Transverse colon (tissue), 4 donors: ENCODE measurements around the gene TXNL1. TPM values are rescaled to one million over a fixed set of nuclear protein-coding genes. Genes with fewer than 3 reads are reported as not detected.

Experiments used
- DNase-seq: peaks from one replicate; pipeline ENCODE4 v3.0.0-alpha.2; 2019
- H3K27ac ChIP-seq, 4 donors: fragments of 200-600 bp; sonication (generic); 2 replicates each; pipeline ENCODE4 v1.5.1; 2016 to 2018; ENCODE audit warnings: inconsistent platforms in 4 of 4
- H3K27me3 ChIP-seq: fragments of 200-600 bp; sonication (generic); 2 replicates; pipeline ENCODE4 v1.5.1; 2017; ENCODE audit warnings: inconsistent platforms
- H3K36me3 ChIP-seq, 4 donors: fragments of 200-600 bp; sonication (generic); 2 replicates each; pipeline ENCODE4 v1.5.1; 2017 to 2019; ENCODE audit warnings: inconsistent platforms in 4 of 4
- H3K4me1 ChIP-seq, 4 donors: fragments of 200-600 bp; sonication (generic); 2 replicates each; pipeline ENCODE4 v1.5.1; 2017 to 2020; ENCODE audit warnings: inconsistent platforms in 4 of 4
- H3K4me3 ChIP-seq, 4 donors: fragments of 200-600 bp; sonication (generic); 1 replicate in 1 of 4; 2 replicates in 3 of 4; pipeline versions ENCODE4 v1.5.1 to v1.6.1; 2017 to 2019; ENCODE audit warnings: inconsistent platforms in 4 of 4
- H3K9me3 ChIP-seq, 2 donors: fragments of 200-600 bp; sonication (generic); 2 replicates each; pipeline ENCODE4 v1.5.1; 2017 to 2019; ENCODE audit warnings: inconsistent platforms in 2 of 2
- CTCF ChIP-seq, 5 experiments: fragments of 200-600 bp in 3 of 5; fragments of 450-650 bp in 2 of 5; sonication (generic) in 3 of 5; IDR thresholded peaks; 1 replicate in 2 of 5; 2 replicates in 3 of 5; pipeline ENCODE4 v1.5.1; 2016 to 2017; ENCODE audit warnings: antibody characterized with exemption in 5 of 5, inconsistent platforms in 3 of 5, mild to moderate bottlenecking in 2 of 5, moderate library complexity in 1 of 5
- EP300 ChIP-seq: sonication (generic); formaldehyde crosslinking; IDR thresholded peaks from one replicate; pipeline ENCODE4 v1.6.1; 2017; ENCODE audit warnings: antibody characterized with exemption, low read depth
- POLR2A ChIP-seq: fragments of 450-650 bp; IDR thresholded peaks from one replicate; pipeline ENCODE4 v1.6.1; 2016; ENCODE audit warnings: antibody characterized with exemption, mild to moderate bottlenecking, moderate library complexity
- POLR2AphosphoS5 ChIP-seq, 3 donors: sonication (generic); formaldehyde crosslinking; IDR thresholded peaks; one replicate each; pipeline ENCODE4 v1.6.1; 2016; ENCODE audit warnings: antibody characterized with exemption in 3 of 3
- whole genome bisulfite sequencing, 2 donors: methylation state at CpG; one replicate each; pipeline ENCODE4 v1.1.5; 2018; ENCODE audit warnings: low coverage in 1 of 2; 5-methylcytosine and 5-hydroxymethylcytosine counted together
- in situ Hi-C, 4 donors: fragments of 200-750 bp; cut with MboI; loops; one replicate each; pipeline versions ENCODE4 v1.15.0 to v1.15.1; 2017; ENCODE audit warnings: low sequenced_read_pairs in 3 of 4, low pct_ligation_motif_present in 1 of 4, low pct_unique_long_range_greater_than_20kb in 1 of 4
- intact Hi-C: fragments of 100-400 bp; cut with DNase I; formaldehyde crosslinking; loops from one replicate; pipeline ENCODE4 v1.15.1; 2023; ENCODE audit warnings: low total_unique reads
- total RNA-seq, 4 donors: library from RNA; depleted of rRNA; stranded (reverse); fragments of >200 nt; gene quantifications; one replicate each; pipeline ENCODE4 v1.1.0, GENCODE V29; 2016

The TXNL1 gene
- total RNA-seq, 4 donors from 2014 or later, result 3.0 to 42.1 (median 18.0) TPM

- H3K4me1 ChIP-seq, result no peaks in the 10 kb centered on the region
- H3K9me3 ChIP-seq, result no peaks in the 10 kb centered on the region
- no peak for DNase-seq
- H3K27ac ChIP-seq, result no peak overlapping the region
- no peaks in the 10 kb centered on the region for H3K36me3 ChIP-seq
- in situ Hi-C loops, result loop anchor here in 3 of 4 donors (25.0 kb wide), 4 partner anchors 97 to 1322 kb away; no protein-coding TSS in a partner anchor
- intact Hi-C loops, result no loop called here
- H3K4me3 ChIP-seq, result no peak overlapping the region
- no peaks in the 10 kb centered on the region for H3K27me3 ChIP-seq
- no peak for TF ChIP-seq POLR2AphosphoS5 (IDR thresholded peaks at IDR 0.05)
- no peak for TF ChIP-seq POLR2A
- no peak for TF ChIP-seq CTCF (IDR thresholded peaks at IDR 0.05)
- TF ChIP-seq EP300, result no peak
- WGBS, 2 donors, result 72 to 83% methylated on average over 4 to 6 of the region's 6 CpGs
Observed at GRCh38 chr18:56559044-56559443, 79.3 kb downstream of the TXNL1 start.

GRCh38 chr18:56556907-56557306 is 81.5 kb downstream of the TXNL1 start:
- Histone ChIP-seq H3K36me3 (no peaks in the 10 kb centered on the region), H3K4me1 (no peaks in the 10 kb centered on the region), H3K27me3 (no peaks in the 10 kb centered on the region), H3K4me3 (no peak overlapping the region), H3K27ac (no peak overlapping the region), H3K9me3 (no peaks in the 10 kb centered on the region)
- intact Hi-C loops, result no loop called here
- TF ChIP-seq EP300 (no peak), POLR2AphosphoS5 (IDR thresholded peaks at IDR 0.05) (no peak), POLR2A (no peak), CTCF (IDR thresholded peaks at IDR 0.05) (no peak)
- in situ Hi-C loops, result loop anchor here in 3 of 4 donors (25.0 kb wide), 4 partner anchors 95 to 1320 kb away; no protein-coding TSS in a partner anchor
- WGBS, 2 donors, result 45 to 73% methylated on average over 1 of the region's 1 CpG
- DNase-seq, result no peak

DNA sequence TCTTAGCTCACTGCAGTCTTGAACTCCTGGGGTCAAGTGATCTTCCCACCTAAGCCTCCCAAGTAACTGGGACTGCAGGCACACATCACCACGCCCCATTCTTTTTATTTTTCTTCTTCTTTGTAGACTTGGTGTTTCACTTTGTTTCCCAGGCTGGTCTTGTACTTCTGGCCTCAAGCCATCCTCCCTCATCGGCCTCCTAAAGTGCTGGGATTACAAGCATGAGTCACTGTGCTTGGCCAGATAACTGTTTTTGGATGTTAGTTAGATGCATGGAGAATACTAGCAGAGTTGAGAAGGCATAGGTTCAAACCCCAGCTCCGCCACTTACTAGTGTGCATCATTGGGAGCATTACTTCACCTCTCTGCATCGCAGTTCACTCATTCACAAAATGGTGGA is 88.3 kb downstream of the TXNL1 start:
- Histone ChIP-seq H3K4me3 (no peak overlapping the region), H3K4me1 (no peaks in the 10 kb centered on the region), H3K27ac (no peak overlapping the region), H3K9me3 (no peaks in the 10 kb centered on the region), H3K36me3 (no peaks in the 10 kb centered on the region), H3K27me3 (no peaks in the 10 kb centered on the region)
- 87 to 100% methylated on average over 3 to 4 of the region's 4 CpGs for WGBS, 2 donors
- intact Hi-C loops (no loop called here), in situ Hi-C loops (loop anchor here in 3 of 4 donors (25.0 kb wide), 4 partner anchors 88 to 1313 kb away; no protein-coding TSS in a partner anchor)
- TF ChIP-seq POLR2AphosphoS5 (IDR thresholded peaks at IDR 0.05), result no peak
- TF ChIP-seq EP300, result no peak
- TF ChIP-seq CTCF (IDR thresholded peaks at IDR 0.05), result no peak
- TF ChIP-seq POLR2A, result no peak
- no peak for DNase-seq

Other genes with a start within 250 kb of the TXNL1 start
- 10 to 100 TPM; 14.9 to 37.5 (median 27.9) TPM for gene WDR7, start 12.8 kb upstream of the TXNL1 start, total RNA-seq